Measurements from ENCODE around the gene TRIM33.
"Not testable (repeated sequence)": the region's sequence is repeated elsewhere in the genome, so short reads cannot be mapped to it uniquely, and the experiment has no call there.

The TRIM33 gene

DNA sequence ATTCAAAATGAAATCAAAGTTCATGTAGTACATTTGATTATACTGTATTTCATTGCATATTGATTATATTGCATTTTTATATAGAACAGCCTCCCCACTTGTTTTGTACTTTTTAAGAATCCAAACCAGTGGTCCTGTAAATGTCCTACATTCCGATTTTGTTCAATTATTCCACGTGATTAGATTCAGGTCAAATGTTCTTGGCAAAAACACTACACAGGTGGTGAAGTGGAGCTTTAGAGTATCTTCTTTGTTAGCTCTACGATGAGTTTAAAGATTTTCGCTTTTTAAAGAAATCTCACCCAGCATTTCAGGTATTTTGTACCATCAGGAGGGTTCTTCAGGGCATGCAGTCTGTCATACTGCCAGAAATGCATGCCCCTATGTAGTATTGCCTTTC lies 120.6 kb downstream of the TRIM33 start:
- DNase-seq = no peak

DNA sequence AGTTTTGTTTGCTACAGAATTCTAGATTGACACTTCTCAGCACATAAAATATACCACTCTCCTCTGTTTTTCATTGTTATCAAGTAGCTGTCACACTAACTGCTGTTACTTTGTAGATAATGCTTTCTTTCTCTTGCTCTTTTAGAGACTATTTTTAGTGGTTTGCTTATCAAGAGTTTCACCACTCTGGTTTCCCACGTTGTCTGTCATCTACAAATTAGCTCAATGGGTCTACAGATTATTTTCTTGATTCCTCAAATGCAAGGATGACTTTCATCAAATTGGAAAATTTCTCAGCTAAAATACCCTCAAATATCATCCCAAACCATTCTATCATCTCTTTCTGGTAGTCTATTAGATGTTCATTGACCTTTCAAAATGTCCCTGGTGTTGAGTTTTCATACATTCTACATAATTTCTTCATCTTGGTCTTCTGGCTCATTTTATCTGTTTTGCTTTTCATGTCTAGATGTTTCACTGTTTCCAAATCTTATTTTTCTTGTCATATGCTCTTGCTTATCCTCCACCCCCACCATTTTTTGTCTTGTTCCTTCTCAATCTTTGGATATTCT lies 122.5 kb downstream of the TRIM33 start:
- no peak for DNase-seq

DNA sequence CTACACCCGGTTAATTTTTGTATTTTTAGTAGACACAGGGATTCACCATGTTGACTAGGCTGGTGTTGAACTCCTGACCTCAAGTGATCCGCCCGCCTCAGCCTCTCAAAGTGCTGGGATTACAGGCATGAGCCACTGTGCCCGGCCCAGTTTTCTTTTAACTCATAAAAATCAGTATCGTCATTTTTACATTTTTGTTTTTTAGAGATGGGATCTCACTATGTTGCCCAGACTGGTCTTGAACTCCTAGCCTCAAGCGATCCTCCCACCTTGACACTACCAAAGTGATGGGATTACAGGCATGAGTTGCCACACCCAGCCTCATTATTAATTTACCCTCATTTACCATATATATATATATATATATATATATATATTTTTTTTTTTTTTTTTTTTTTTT lies 123.4 kb downstream of the TRIM33 start:
- DNase-seq = not testable (repeated sequence)

DNA sequence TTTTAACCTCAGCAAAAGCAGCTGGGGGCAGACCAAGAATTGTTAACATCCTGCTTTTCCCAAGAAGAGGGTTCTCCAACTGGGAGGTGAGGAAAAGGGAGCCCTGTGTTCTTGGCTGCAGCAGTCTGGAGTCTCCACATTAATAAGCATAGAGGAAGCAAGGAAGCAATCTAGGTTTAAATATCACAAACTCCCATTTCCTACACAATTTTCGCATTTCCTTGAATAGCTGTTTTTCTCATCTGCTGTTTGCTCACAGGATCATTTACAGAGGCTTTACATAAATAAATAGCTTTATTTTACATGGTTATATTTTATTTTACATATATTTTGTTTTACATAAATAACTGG lies 124.0 kb downstream of the TRIM33 start:
- DNase-seq = no peak

DNA sequence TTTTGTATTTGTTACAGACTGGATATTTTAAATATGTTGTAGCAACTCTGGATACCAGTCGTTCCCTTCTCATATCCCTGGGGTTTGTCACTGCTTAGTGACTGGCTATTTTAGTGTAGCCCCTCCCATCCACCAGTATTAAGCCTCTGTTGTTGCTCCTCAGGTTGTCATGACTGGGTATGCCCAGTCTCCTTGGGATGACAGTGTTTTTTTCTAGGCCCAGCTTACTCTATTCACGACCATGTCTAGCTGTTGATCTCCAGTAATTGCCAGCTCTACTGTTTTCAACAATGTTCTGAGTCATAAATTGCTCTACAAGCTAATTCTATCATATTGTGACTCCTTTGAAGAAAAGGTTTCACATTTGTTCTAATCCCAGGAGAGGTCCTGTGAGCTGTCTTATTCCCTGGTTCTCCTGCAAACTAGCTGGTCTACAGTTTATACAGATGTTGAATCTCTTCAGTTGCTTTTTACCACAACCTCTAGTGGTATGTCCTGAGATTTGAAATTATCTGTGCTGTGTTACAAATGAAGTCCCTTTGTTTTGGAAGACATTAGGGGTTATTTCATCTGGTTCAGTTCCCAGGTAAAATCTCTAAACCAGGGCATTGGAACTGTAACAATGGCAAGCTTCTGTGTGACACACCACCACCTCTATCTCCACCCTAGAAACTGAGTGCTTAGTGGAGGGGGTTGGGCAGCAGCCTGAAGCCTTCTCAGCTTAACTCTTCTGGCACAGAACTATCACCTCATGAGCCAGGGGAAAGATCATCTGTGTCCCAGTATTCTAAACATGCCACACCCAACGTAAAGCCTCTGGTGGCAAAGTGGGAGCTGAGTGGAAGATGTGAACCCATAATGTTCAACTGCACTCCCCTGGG lies 124.6 kb downstream of the TRIM33 start:
- DNase-seq = no peak

DNA sequence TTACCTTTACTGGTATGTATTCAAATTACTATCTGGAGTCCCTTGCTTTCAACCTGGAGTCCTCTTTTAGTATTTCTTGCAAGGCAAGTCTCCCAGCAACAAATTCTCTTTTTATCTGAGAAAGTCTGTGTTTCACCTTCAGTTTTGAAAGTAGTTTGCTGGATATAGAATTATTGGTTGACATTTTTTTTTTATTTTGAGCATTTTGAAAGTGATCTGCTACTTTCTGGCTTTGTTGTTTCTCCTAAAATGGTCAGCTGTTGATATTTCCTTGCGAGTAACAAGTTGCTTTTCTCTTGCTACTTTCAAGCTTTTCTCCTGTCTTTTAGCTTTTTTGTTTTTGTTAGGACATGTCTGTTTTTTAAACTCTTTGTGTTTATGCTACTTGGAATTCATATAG lies 126.1 kb downstream of the TRIM33 start:
- no peak for DNase-seq

DNA sequence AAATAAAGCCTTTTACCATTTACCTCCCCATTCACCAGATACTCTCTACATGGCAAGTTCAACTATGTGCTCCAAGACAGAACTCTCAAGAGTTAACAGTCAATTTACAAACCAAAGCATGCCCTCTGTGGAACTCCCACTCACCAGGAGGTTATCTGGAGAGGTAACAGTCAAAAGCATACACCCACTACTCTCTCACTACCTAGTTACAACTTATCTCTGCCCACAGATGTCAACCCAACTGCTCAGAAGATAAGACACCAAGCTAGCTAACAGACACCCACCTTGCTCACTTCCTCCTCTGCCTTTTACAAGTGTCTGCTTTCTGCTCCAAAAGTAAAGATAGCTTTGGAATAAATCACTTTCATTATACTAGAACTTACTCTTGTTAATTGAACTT lies 131.0 kb downstream of the TRIM33 start:
- DNase-seq = no peak

DNA sequence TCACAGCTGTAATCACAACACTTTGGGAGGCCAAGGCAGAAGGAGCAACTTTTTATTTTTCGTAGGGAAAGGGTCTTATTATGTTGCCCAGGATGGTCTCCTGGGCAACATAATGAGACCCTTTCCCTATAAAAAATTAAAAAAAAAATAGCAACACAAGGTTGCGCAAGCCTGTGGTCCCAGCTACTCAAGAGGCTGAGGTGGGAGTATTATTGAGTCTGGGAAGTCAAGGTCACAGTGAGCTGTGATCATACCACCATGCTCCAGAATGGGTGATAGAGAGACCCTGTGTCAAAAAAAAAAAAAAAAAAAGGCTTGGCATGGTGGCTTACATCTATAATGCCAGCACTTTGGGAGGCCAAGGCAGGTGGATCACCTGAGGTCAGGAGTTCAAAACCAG lies 131.6 kb downstream of the TRIM33 start:
- no peak for DNase-seq

DNA sequence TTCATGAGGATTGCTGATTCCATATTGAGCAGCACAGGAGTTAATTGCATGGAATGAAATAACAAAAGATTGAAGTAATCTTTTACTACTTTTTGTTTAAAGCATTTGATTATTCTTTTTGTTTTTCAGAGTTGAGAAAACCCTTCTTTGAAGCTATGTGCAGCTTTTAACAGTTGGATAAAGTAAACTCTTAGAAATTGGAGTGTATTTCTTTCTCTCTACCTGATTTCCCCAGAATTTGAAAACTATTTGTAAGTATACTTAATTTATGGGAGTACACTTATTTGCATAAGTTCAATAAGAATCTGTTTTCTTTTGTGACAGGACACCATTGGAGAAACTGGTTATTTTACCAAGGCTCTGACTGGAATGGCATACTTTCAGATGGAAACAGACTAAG lies 133.6 kb downstream of the TRIM33 start:
- DNase-seq = no peak

DNA sequence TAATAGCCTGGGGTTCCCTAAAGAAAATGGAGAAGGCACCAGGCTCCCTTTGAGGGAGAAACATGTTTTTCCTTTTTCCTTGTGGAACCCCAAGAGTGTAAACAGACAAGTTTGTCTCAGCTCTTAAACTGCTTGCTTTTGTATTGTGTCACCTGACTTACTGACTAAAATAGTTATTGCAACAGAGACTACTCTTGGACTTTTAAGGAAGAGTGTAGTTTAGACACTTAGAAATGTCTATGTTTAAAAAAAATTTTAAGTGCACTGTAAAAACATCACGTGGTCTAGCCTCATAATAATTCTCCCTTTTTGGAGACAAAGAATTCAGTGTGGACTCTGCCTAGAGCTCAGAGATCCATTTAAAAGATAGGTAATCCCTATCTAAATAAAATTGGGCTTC lies 141.1 kb downstream of the TRIM33 start:
- no peak for DNase-seq

DNA sequence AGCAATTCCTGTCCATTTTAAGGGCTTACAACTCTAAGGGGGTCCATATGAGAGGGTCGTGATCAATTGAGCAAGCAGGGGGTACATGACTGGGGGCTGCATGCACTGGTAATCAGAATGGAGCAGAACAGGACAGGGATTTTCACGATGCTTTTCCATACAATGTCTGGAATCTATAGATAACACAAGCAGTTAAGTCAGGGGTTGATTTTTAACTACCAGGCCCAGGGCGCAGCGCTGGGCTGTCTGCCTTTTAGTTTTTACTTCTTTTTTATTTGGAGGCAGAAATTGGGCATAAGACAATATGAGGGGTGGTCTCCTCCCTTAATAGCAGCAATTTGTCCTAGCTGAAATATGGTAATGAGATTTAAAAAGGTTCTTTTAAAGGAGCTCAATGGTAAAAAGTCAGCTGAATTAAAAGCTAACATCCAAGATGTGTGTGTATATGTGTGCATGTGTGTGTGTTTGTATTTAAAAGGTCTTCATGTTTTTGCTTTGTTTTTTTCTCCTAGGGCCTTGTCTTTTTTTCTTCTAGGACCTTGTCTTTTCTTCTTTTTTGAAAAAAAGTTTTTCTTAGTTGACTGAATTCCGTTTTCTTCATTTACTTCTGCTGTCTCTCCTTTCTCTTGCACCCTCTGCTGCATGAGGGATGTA lies 141.6 kb downstream of the TRIM33 start:
- not testable (repeated sequence) for DNase-seq

DNA sequence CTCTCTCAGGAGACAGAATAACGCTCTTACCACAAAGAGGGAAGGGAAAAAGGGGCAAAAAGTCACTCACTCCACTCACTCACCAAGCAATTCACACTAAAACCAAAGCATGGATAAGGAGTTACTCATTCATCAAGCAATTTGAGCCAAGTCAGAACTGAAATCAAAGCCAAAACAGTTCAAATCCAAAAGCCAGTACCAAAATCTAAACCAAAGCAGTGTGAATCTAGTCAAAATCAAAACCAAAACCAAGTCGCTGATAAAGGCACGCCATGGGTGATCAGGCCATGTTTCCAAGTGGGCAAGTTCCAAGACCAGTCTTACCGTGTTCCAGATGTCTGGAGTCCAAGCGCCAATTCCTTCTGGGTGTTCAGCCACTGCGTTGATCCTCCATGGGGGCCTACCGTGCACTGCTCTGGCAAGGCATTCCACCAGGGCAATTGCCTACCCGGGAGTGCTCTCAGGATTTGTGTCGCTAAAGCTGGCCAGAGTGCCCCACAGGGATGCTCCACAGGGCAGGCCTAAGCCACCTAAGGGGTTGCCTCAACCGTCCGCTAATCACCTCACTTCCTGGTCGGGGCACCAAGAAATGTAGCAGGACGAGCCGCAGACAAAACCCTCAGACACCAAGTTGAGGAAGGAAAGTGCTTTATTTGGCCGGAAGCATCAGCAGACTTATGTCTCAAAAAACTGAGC lies 142.3 kb downstream of the TRIM33 start:
- DNase-seq = no peak

DNA sequence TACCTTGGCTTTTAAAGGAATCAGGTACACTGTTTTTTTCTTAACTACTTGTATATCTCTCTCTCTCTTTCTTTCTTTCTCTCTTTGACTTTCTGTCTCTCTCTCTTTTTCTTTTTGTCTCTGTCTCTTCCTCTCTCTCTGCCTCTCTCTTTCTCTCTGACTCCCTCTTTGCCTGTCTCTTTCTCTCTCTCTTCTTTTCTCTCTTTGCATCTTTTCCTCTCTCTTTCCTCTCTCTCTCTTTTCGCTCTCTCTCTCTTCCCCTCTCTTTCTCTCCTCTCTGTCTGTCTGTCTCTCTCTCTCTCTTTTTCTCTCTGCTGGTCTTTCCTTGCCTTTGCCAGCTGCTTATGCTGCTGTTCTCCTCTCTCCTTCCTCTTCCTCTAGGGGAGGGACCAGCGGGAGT lies 143.2 kb downstream of the TRIM33 start:
- DNase-seq = no peak

DNA sequence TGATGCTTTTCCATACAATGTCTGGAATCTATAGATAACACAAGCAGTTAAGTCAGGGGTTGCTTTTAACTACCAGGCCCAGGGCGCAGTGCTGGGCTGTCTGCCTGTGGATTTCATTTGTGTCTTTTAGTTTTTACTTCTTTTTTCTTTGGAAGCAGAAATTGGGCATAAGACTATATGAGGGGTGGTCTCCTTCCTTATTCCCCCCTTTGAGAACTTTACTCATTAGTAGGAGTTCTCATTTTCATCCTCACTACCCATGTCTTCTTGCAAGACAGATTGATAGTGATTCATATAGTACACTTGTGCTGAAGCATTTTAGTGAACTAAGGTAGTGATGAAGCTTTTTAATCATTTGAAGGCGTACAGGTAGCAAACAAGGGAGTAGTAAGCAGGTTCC lies 147.8 kb downstream of the TRIM33 start:
- not testable (repeated sequence) for DNase-seq

DNA sequence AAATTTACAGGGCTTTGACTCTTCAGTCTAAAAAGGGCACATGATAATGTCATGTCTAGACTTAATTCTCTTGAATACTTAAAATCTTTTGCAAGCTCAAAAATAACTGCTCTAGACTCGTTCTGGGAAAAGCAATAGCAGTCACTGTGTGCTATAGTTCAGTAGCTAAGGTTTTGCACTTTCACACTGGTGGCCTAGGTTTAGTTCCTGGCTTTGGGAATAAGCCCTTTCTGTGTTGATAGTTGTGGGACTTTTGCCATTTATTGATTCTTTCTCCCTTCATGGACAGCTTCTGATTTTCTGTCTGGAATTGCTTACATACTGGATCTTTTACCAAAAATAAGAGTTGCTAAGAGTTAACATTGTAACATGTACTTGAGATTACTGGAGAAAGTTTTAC lies 151.2 kb downstream of the TRIM33 start:
- DNase-seq = no peak

DNA sequence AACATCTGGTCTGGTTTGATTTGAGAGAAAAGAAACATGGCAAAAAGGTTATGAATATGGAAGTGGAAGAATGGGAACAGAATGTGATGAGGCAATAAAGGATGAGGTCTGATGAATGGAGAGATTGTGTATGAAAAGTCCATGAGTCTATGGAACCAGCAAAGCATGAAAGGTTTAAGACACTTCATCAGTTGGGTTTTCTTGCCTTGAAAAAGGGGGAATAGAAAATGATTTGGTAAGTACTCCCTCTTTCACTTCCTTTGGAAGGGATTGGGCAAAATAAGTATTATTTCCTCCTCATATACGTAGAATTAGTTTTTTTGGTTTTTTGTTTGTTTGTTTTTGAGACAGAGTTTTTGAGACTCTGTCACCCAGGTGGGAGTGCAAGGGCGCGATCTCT lies 155.8 kb downstream of the TRIM33 start:
- no peak for DNase-seq

DNA sequence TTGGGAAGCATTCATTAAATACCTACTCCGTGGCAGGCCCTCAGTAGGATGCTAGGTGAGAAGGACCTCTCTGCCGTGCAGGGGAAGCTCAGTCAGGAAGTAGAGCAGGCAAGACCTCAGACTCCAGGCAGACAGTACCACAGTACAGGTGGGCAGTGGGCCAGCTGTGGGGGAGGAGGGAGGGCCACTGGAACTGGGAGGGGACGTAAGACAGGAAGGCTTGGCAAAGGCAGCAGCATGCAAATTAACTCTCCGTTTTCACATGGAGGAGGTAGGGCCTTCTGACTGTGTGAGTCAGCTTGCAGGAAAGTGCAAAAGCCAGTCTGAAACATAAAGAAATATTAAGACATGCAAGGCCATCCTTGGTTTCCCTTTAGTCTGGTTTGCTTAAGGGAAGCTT lies 157.7 kb downstream of the TRIM33 start:
- DNase-seq = no peak

DNA sequence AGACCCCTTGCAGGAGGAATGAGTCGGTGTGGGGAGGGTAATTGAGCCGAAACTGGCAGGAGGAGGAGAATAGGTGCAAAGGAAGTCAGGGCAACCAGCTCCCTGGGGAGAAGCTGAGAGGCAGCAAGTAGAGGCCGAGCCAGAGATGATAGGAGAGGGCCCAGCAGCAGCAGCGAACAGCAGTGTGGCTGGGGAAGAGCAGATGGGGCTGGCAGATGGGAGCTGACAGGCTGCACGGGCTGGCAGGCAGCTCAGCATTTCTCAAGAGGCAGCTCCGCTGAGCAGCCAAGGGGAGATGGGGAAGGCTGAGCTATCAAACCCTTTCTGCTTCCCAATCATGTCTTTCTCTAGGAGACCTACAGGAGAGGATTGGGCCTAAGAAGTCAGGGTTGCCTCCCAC lies 158.2 kb downstream of the TRIM33 start:
- DNase-seq = no peak

DNA sequence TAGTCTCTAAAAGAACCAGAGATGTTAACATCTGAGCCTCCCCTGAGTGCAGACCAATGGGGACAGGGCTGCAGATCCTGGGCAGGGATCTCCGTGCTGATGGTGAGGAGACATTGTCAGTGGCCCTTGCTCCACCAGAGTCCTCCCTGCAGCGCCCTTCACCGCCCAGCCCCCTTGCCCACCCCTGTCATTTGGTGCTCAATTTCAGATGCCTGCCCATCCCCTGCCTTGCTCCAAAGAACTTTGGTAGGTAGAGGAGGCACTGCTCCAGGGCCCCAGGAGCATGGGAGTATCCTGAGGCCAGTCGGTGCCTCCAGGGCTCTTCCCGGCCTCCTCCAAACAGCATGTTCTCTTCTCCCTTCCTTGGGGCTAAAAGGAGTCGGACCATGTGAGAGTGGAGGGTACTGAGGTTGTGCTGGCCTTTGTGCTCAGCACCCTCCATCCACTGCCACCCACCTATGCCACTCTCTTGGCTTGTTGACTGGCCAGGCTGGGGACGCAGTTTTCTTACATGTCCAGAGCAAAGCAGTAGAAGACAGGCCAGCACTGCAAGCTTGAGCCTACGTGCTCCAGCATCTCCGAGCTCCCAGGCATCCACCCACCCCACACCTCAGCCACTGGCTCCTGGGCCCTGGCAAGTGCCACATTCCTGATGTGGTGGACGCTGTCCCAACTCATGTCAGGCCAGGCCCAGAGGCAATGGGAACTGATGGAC lies 160.1 kb downstream of the TRIM33 start:
- no peak for DNase-seq

DNA sequence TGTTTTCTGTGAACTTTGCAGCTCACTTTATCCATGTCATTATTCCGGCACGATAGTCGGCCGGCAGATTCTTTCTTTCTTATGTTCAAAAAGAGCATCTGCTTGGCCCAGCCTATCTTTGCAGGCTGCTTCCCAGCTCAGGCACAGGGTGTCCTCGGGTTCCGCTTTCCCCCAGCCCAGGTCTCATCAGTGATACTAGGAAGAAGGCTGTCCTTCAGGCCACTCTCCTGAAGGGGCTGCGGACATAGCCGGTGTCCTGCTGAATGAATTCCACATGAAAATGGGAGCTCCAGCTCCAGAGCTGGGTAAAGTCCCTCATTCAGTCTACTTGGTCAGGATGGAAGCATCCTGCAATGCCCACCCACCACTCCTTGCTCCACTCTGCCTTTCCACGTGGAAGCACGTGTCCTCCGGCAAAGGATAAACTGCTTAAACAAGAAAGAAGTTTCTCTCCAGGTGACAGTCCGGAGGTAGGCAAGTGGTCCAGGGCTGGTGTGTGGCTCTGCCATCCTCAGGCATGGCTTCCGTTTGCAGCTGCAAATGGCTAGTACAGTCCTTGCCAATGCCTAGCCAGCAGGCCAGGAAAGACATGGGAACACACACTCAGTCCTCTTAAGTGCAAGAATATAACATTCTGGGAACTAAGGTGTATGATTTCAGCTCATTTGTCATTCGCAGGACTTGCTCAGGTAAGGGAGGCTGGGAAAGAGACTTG lies 161.0 kb downstream of the TRIM33 start:
- no peak for DNase-seq

DNA sequence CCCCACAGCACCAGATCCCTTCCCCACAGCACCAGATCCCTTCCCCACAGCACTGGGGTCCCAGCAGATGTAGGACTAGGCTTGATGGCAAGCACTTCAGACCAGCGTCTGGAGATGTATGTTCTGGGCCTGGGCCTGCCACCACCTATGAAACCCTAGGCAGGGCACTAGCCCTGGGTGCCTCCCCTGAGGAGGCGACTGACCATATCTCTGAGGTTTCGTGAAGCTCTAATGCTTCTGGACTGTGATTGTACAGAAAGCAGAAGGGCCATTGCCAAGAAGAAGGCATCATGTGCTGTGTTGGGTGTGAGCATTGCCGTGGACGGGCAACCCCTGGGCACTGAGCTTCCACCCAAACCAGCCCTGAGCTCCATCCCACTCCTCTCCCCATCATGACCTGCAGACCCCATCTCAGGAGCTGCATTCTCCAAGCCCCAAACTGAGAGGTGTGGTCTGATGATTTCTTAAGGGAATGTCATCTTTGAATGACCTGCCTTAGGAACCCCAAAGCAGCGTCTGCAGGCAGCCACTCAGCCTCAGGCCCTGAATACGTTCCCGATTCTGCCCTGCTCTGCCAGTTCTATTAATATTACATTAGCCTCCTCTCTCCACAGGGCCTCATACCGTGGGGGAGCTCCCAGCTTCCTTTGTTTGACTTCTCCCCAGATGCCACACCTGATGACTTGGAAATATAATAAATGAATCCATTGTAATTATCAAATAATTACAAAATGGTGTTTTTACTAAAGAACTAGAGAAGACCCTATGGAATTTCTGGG lies 163.4 kb downstream of the TRIM33 start:
- no peak for DNase-seq

Data from activated CD8-positive, alpha-beta memory T cell treated with anti-CD3 and anti-CD28 coated beads, Interleukin-2, amount 50 U/mL, for 48 hours (primary cell).